HG03280 (cell line): Measurements from ENCODE around the gene NPAS2.

Experiments used
- ATAC-seq: cut with Tn5 transposase; IDR thresholded peaks from one replicate; pipeline ENCODE4 v1.9.1; 2021; ENCODE audit warnings: mild to moderate bottlenecking, moderate library complexity; ENCODE audit not compliant: unreplicated experiment

NPAS2 gene

GRCh38 chr2:100936972-100937542 is 117.1 kb downstream of the NPAS2 start:
- no peak for ATAC-seq

- ATAC-seq, result no peak
These were observed 118.4 kb downstream of the NPAS2 start for GRCh38 chr2:100938031-100939026.

- no peak for ATAC-seq
These were observed 119.5 kb downstream of the NPAS2 start for GRCh38 chr2:100939445-100939844.

- no peak for ATAC-seq
These were observed 120.3 kb downstream of the NPAS2 start for GRCh38 chr2:100940240-100940639.

DNA sequence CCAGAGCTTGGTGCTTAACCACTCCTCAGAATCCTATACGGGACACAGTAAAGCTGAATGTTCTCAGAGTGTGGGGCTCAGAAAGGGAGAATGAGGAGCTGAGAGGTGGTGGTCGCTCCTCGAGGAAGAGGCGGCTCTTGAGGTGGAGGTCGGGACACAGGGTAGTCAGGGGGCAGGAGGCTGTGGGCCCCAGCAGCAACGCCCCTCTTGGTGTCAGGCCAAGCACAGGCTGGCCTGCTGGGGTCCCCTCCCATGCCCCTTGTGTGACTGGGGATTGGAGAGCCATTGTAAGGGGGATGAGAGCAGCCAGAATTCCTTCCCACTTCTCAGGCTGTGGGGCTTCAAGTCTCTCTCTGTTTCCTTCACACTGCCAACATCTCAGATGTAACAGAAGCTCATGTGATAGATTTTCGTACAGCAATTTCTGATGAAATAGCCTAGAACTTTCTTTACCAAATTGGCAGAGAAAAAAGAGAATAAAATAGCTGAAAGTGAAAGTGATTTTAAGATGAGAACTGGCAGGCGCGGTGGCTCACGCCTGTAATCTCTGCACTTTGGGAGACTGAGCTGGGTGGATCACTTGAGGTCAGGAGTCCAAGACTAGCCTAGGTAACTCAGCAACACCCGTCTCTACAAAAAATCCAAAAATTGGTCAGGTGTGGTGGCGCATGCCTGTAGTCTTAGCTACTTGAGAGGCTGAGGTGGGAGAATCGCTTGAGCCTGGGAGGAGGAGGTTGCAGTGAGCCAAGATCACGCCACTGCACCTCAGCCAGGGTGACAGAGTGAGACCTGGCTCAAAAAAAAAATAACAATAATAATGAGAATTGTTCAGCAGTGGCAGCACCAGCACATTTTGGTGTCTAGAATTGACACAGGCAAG is 121.1 kb downstream of the NPAS2 start:
- no peak for ATAC-seq

DNA sequence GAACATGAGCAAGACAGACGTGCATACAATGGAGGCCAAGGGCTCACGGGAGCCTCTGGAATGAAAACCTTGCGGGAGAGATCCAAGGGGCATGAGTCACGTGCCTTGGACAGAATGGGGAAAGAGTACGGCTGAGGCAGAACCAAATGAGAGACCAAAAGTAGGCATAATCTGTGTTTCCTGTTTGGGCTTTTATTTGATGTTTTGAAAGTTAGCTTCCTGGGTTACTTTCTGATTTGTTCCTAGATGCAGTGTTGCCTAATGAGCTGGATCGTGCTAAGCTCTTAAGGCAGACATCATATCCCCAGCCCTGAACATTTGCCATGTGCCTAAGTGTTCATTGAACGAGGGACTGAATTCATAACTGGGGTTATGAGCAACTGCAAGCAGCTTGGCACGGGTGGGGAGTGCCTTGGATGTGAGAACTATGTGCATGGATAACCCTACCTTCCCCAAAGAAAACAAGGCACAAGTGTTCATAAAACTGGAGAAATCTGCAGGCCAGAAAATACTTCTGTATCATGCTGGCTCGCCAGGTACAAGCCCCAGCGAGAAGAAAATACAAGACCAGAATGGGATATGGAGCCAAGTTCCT is 121.8 kb downstream of the NPAS2 start:
- no peak for ATAC-seq

- no peak for ATAC-seq
These were observed 124.9 kb downstream of the NPAS2 start for GRCh38 chr2:100944617-100945432.

GRCh38 chr2:100945433-100945740 is 125.4 kb downstream of the NPAS2 start:
- ATAC-seq, result no peak

GRCh38 chr2:100945930-100946607 is 126.1 kb downstream of the NPAS2 start:
- no peak for ATAC-seq

- ATAC-seq, result no peak
These were observed 129.2 kb downstream of the NPAS2 start for GRCh38 chr2:100948942-100949811.

GRCh38 chr2:100952512-100952911 is 132.6 kb downstream of the NPAS2 start:
- no peak for ATAC-seq

DNA sequence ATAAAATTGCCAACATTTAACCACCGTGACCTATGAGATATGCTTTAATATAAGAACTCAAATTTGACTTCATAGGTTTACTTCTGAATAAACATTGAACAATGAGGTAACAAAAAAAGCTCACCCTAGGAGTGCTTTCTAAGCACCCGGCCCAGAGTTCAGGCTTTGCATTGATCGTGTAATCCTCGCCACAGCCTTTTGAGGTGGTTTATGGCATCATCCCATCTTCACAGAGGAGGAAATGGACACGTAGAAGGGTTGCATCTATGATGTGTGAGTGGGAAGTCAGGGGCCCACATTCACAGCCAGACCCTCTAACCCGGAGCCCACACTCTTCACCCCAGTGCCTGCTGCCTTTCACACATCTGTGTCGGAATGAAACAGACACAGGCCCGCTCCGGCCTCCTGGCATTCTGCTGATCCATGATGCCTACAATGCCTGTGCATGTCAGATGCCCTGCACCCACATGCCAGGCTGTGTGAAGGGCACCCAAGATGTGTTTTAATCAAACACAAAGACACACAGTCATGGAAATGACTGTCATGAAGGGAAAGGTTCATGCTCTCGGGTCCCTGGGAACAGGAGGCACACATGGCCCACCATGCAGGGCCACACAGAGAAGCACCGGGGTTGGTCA is 133.6 kb downstream of the NPAS2 start:
- no peak for ATAC-seq

DNA sequence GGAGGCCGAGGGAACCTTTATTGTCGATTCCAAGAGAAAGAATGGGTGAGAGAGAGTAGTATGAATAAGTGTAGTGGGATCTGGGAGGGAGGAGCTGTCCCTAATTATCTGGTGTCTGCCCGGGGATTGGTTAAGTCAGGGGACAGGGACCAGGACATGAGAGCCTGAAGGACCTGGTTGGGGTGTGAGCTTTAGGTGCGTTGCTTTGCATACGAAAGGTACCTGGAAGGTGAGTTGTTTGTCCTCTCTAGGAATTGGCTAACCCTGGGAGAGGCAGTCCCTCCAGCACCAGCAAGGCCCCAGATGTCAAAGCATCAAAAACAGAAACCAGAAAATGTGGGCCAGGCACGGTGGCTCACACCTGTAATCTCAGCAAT is 134.1 kb downstream of the NPAS2 start:
- ATAC-seq, result no peak

DNA sequence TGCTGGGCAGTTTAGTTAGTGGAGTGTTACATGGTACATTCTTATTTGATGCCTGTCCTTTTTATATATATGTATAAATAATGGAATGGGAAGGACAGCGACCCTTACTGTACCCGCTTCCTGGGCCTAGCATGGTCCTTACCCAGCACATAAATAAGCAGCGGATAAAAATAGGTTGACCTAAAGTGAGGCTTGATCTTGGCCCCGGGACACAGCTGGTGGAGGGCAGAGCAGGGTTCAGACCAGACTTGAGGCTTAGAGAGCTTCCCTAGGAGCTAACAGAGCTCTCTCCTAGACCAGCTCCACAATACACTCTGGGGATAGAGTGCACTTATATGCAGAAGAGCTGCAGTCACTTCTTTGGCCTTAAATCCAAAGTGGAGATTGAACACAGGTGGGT is 135.3 kb downstream of the NPAS2 start:
- ATAC-seq, result no peak

- no peak for ATAC-seq
These were observed 136.1 kb downstream of the NPAS2 start for GRCh38 chr2:100956081-100956480.

DNA sequence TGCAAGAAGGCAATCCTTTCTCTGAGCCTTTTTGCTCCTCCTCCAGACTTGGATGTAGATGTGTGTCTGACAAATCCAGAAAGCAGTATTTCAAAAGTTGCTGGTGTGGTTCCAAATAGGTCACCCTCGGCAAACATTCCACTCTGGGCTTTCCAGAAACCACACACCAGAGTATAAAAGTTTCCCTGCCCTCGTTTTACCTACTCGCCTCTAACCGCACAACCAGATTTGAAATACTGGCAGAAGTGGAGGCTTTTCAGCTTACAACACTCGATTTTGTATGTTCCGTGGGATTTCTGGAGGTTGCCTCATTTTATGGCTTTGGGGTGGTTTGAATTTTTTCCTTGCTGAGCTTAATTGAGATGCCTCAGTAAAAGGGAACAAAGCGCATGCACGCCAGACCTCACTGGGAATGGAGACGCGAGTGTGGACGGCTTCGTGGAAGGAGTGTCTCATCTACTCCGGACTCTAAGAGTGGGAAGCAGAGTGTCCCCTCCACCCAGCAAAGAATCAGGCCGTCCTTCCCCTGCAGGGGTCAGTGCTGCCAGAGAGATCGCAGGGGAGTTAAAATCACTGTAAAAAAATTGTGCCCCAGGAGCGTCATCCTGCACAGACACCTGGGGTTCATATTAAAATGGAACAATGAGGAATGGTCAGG is 138.2 kb downstream of the NPAS2 start:
- ATAC-seq, result no peak

DNA sequence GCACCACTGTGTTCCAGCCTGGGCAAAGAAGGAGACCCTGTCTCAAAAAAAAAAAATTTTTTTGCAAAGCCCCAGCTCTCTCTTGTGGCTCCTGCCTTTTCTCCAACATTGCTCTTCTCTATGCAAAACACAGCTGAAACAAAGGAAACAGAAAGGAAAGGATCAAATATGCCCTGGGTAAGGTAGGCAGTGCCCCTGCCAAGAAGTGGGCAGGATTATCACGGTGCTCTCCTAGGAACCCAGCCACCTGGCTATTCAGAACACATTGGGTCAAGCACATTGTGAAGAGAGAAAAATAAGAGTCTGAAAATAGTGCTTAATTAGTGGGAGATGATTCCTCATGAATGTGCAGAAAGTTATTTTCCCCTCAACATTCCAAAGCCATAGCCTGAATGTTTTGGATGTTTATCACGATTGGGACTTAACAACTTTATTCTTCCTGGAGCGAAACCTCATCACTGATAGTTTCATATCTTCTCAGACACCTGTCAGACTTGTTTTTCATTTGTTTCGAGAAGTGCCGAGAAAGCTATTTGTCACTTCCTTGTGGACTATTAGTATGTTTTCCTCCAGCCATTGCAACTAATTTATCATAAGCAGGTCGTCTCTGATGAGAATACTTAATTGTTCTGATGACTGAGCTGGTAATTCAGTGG is 139.4 kb downstream of the NPAS2 start:
- ATAC-seq, result no peak
